NCI-H226 (cell line): Measurements from ENCODE around the gene TEX47.

ENCODE experiments used
- DNase-seq: peaks from one replicate; pipeline ENCODE4 v3.0.0-alpha.2; 2015

The TEX47 gene

GRCh38 chr7:88795553-88795952, at the start of gene TEX47:
Gene TEX47, minus strand, starts transcription at chr7:88795737. Its CDS starts 795 bp downstream, at chr7:88794942.
- no peak for DNase-seq

- no peak for DNase-seq
Observed at GRCh38 chr7:88845091-88845490, 49.6 kb upstream of the TEX47 start.

- DNase-seq = no peak
Observed at GRCh38 chr7:88842201-88842600, 46.7 kb upstream of the TEX47 start.

- DNase-seq = no peak
Observed at GRCh38 chr7:88835147-88835728, 39.7 kb upstream of the TEX47 start.

GRCh38 chr7:88826222-88826621, 30.7 kb upstream of the TEX47 start:
- DNase-seq = no peak

- DNase-seq = no peak
Observed at GRCh38 chr7:88818552-88818951, 23.0 kb upstream of the TEX47 start.

GRCh38 chr7:88806280-88807037, 10.9 kb upstream of the TEX47 start:
- no peak for DNase-seq

- DNase-seq = no peak
Observed at GRCh38 chr7:88801046-88801445, 5.5 kb upstream of the TEX47 start.

- no peak for DNase-seq
Observed at GRCh38 chr7:88792361-88792760, 3.2 kb downstream of the TEX47 start.

- DNase-seq = no peak
Observed at GRCh38 chr7:88791891-88792290, 3.6 kb downstream of the TEX47 start.

- no peak for DNase-seq
Observed at GRCh38 chr7:88789480-88790064, 6.0 kb downstream of the TEX47 start.

GRCh38 chr7:88787777-88788176, 7.8 kb downstream of the TEX47 start:
- no peak for DNase-seq

- DNase-seq = no peak
Observed at GRCh38 chr7:88775838-88776237, 19.7 kb downstream of the TEX47 start.

- no peak for DNase-seq
Observed at GRCh38 chr7:88772776-88773175, 22.8 kb downstream of the TEX47 start.

- no peak for DNase-seq
Observed at GRCh38 chr7:88771417-88771816, 24.1 kb downstream of the TEX47 start.

GRCh38 chr7:88761779-88762178, 33.8 kb downstream of the TEX47 start:
- no peak for DNase-seq

GRCh38 chr7:88760136-88760515, 35.4 kb downstream of the TEX47 start:
- no peak for DNase-seq

- DNase-seq = no peak
Observed at GRCh38 chr7:88759230-88760135, 36.1 kb downstream of the TEX47 start, which contains the start of gene ZNF804B. Gene ZNF804B, plus strand, starts transcription at chr7:88759700. Its CDS starts 277 bp downstream, at chr7:88759977.

- no peak for DNase-seq
Observed at GRCh38 chr7:88758381-88759229, 36.9 kb downstream of the TEX47 start.

- DNase-seq = no peak
Observed at GRCh38 chr7:88757371-88757770, 38.2 kb downstream of the TEX47 start.

GRCh38 chr7:88756802-88757201, 38.7 kb downstream of the TEX47 start:
- no peak for DNase-seq

GRCh38 chr7:88746126-88746525, 49.4 kb downstream of the TEX47 start:
- no peak for DNase-seq
